Activated T-cell treated with anti-CD3 and anti-CD28 coated beads, Interleukin-2, amount 50 U/mL, for 24 hours (primary cell): ENCODE measurements around the gene PTPN3.

ENCODE experiments used
- DNase-seq: peaks from one replicate; pipeline ENCODE4 v3.0.0-alpha.2; 2020
- H3K27ac Mint-ChIP-seq: 2 replicates; pipeline ENCODE4 v1.8.0; 2020; ENCODE audit warnings: mild to moderate bottlenecking, mixed read lengths
- H3K27me3 Mint-ChIP-seq: 2 replicates; pipeline ENCODE4 v1.8.0; 2020; ENCODE audit warnings: mixed read lengths
- H3K36me3 Mint-ChIP-seq: 2 replicates; pipeline ENCODE4 v1.8.0; 2020; ENCODE audit warnings: low read depth, mixed read lengths
- H3K4me1 Mint-ChIP-seq: 2 replicates; pipeline ENCODE4 v1.8.0; 2020; ENCODE audit warnings: low read depth, mixed read lengths
- H3K4me3 Mint-ChIP-seq: 2 replicates; pipeline ENCODE4 v1.8.0; 2020; ENCODE audit warnings: mild to moderate bottlenecking, moderate library complexity, mixed read lengths
- H3K9me3 Mint-ChIP-seq: 2 replicates; pipeline ENCODE4 v1.8.0; 2020; ENCODE audit warnings: mixed read lengths

PTPN3 gene

DNA sequence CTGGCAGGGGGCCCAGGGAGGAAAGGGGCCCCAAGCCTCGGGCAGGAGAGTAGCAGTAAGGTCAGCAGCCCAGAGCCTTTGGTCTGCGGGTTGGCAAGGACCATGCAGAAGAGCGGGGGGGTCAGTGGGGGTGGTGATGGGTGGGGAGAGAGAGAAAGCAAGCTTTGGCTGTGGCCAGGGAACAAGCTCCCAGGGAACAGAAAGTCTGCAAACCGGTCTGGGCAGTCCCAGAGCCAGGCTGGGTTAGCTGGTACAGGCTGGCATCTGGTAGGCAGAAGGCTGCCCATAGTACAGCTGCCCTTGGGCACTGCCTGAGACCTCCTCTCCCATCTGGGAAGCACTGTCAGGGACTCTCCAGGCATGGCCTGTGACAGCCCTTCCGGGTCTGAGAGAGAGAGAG is 166.8 kb downstream of the PTPN3 start:
- no peaks in the 10 kb centered on the region for H3K9me3 Mint-ChIP-seq
- DNase-seq = no peak
- peaks cover 35% of the 10 kb centered on the region for H3K27me3 Mint-ChIP-seq
- H3K4me1 Mint-ChIP-seq = no peaks in the 10 kb centered on the region
- no peaks in the 10 kb centered on the region for H3K36me3 Mint-ChIP-seq
- H3K4me3 Mint-ChIP-seq = no peak overlapping the region
- H3K27ac Mint-ChIP-seq = no peak overlapping the region

DNA sequence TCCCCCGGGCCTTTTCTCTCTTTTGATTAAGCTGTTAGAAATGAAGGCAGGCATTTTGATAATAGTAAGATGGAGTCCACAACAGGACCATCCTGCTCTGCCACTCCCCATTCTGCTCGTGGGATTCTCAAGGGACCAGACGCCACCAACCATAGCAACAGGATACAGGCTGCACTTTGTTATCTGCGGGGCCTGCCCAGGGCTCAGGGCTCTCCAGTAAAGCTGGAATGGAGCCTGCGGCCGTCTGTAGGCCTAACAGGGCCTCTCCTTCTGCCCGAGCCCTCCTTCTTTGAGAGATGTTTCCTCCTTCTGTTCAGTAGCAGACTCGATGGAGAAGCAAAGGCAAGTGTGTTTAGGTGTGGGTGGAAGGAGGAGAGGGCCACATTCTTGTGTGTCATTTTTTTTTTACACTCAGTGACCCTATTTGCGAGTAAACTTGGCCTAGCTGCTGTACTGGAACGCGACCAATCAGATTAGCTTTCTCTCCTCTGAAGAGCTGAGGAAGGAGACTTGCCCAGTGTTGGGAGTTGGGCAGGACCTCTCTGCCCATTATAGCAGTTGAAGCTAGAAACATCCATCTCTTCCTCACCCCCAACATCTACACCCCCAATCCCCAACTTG is 168.4 kb downstream of the PTPN3 start:
- no peak overlapping the region for H3K27ac Mint-ChIP-seq
- H3K36me3 Mint-ChIP-seq = no peaks in the 10 kb centered on the region
- no peaks in the 10 kb centered on the region for H3K4me1 Mint-ChIP-seq
- no peak for DNase-seq
- H3K4me3 Mint-ChIP-seq = no peak overlapping the region
- no peaks in the 10 kb centered on the region for H3K9me3 Mint-ChIP-seq
- H3K27me3 Mint-ChIP-seq = peaks cover 42% of the 10 kb centered on the region

DNA sequence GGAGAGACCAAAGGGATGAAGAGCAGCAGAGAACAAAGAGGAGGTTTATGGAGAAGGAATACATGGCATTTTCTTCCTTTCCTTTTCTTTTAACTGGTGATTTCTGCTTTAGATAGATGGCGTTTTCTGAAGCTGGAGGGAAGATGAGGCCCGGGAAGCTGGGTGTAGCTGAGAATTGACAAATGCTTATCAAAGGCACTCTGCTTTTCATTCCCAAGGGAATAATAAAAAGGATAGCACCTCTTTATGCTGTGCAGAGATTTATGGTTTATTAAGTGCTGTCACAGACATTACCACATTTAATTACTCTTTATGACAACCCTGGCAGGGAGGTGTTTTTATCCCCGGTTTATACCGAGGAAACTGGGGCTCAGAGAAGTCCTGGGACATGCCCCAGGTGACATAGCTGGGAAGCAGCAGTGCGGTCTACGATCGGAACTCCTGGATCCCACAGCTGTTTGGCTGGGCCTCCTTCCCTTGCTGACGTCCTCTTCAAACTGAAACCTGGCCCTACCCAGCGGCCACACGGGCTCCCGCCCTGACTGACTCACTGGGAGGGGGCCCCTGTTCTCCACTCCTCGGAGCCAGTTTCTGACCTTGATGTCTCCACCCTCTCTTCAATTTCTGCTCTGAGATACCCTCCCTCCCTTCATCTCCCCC is 169.0 kb downstream of the PTPN3 start:
- Mint-ChIP-seq H3K27me3 (peaks cover 43% of the 10 kb centered on the region), H3K27ac (no peak overlapping the region), H3K4me3 (no peak overlapping the region), H3K9me3 (no peaks in the 10 kb centered on the region), H3K4me1 (no peaks in the 10 kb centered on the region), H3K36me3 (no peaks in the 10 kb centered on the region)
- no peak for DNase-seq
